Measurements from ENCODE around the gene SIK1.
"Not testable (repeated sequence)": the region's sequence is repeated elsewhere in the genome, so short reads cannot be mapped to it uniquely, and the experiment has no call there.

Gene SIK1

DNA sequence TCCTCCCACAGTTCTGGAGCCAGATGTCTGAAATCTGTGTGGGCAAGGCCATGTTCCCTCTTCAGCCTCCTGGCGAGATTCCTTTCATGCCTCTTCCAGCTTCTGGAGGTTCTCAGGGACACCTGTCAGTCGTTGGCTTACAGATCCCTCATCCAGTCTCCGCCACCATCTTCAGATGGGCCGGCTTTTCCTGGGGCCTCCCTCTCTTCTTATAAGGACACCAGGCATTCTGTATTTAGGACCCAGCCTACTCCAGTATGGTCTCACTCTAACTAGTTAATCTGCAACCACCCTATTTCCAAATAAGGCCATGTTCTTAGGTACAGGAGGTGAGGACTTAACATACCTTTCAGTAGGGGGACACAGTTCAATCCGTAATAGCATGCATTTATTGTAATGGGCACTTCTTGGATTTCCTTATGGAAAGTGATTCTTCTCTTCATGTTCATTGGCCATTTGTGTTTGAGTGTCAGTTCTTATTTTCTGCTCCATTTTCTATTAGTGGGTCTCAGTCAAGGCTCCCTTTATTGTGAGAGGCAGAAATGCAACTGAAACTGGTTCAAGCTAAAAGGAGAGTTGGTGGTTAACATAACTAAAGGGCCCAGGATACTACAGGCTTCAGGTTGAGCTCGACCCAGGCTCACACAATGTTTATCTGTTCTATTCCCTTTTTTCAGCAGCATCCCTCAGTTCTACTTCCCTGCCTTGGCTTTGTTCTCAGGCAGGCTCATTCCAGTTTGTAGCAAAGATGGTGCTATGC, 12.6 kb upstream of the SIK1 start:
- DNase-seq (ENCODE audit: low spot score), result not testable (repeated sequence)

DNA sequence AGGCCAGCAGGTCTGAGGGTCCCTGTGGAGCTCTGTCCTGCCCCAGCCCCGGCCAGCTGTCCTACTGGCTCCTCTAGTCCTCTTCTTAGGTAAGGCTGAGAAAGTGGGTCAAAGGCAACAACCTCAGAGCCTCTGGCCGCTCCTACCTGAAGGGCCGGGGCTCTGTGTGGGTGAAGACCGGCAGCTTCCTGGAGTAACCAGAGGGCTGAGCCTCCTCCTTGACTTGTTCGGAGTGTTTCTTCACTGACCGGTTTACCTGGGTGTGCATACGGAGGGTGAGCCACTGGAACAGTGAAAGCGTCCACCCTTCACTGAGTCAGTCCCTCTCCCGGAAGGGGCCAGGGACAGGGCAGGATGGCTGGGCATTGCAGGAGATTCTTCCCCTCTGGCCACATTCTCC, 9.3 kb upstream of the SIK1 start:
- DNase-seq (ENCODE audit: low spot score), result not testable (repeated sequence)

DNA sequence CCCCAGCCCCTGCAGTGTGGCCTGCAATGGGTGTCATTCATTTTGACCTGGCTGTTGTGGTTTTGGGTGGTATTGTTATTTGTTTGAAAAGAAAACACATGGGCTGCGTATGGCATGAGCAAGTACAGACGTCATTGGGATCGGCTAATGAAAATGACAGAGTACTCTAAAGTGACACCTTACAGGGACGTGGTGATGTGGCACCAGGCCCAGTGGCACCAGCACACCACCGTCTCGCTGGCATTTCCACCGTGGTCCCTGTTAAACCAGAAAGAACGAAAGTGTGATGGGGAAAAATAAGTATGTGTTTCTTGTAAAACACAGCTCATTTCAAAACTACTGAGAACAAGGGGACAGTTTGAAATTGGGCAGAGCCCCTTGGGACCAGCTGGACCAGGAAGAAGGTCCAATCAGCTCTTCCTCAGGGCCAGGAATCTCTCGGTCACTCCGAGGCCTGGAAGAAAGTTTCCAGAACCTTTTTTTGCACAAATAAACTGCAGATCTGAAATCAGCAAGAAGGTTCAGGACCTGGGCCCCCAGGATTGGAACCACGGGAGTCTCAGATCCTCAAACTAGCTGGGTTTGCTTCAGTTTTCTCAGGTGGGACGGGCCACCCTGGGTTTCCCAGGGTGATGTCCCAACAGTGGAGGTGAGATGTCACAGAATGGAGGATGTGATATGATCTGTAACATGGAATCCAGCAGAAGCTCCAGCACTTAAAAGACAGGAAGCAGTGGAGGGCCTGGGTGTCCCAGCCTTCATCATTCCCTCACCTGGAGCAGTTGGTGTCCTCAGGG, 6.6 kb upstream of the SIK1 start:
- not testable (repeated sequence) for DNase-seq (ENCODE audit: low spot score)

DNA sequence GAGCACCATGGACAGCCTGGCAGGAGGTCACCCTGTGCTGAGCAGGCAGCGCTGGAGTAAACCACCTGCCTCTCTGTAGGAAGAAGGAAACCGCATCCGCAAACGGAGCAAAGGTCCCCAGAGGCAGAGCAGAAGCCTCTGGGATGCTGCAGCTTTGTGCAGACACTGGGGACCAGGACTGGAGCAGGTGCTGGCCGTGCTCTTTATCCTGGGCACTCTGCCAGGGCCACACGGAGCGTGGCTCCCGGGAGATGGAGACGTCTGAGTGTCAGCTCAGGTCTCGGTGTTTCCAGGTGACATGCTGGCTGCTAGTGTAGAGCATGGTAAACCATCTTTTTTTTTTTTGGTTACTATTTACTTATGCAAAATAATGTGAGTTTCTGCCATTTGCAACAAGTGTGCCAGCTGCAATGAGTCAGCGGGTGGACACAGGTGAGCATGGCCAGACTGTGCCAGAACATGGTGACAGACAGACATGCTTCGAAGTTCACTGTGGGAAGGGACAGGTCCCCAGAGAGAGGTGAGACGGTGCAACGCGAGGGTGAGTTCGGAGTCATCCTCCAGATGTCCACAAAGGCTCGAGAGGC, 4.0 kb upstream of the SIK1 start:
- not testable (repeated sequence) for DNase-seq (ENCODE audit: low spot score)

DNA sequence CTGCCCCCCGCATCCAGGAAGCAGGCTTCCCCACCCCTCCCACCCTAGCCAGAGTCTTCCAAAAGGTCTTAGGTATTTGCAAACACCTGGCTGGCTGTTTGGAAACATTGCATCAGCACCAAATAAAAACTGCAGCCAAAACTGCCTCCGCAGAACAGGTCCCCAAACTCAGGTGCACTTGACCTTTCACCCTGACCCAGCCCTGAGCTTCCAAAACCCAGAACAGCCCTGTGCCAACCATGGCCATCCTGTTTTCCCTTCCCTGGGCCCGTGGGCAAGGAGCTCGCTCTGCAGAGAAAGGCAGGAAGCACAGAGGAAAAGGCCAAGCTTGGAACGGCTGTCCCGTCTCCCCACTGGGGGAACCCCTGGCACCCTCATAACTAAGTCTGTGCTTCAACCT, 2.0 kb upstream of the SIK1 start:
- DNase-seq (ENCODE audit: low spot score), result not testable (repeated sequence)

DNA sequence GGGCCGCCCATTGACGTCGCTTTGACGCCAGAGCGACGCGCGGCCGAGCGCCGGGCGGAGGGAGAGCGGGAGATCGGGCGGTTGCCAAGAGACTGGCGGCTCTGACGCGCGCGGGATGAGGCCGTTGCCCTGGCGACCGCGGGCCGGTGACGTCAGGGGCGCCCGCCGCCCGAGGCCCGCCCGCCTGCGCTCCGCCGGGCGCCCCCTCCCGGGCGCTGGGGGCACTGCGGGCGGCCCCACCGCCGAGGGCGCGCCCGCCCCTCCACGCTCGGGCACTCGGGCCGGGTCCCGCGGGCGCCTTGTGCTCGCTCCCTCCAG, 270 bp upstream of the SIK1 start:
- DNase-seq (ENCODE audit: low spot score), result not testable (repeated sequence)

DNA sequence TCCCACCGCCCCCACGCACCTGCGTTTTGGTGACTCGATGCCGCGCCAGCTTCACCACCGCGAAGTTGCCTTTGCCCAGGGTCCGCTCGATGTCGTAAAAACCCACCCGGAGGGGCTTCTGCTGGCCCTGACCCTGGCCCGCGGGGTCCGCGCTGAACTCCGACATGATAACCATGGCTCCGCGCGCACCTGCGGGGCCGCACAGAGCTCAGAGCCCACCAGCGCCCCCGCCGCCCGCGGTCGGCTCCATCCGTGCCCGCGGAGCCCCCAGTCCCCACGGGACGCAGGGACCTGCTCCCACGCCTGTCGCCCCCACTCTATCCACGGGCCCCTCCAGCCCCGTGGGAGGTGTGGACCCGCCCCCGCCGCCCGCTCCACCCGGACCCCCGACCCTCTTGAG, 927 bp downstream of the SIK1 start:
- not testable (repeated sequence) for DNase-seq (ENCODE audit: low spot score)

DNA sequence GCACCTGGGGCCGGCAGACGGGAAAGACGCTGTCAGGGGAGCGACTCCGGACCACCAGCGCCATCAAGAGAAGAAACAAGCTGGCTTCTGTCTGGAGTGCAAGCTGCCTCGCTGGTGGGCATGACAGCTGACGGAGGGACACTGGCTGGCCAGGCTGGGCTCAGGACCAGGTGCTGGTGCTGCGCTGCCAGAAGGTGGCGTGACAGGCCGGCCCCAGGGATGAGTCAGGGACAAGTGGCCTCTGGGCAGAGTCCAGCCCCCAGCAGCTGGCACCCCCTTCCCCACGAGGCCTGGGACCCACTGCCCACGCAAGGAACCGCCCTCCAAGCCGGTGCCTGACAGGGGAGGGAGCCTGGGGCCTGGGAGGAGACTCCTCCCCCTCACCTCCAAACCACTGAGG, 7.5 kb downstream of the SIK1 start:
- DNase-seq (ENCODE audit: low spot score), result not testable (repeated sequence)

DNA sequence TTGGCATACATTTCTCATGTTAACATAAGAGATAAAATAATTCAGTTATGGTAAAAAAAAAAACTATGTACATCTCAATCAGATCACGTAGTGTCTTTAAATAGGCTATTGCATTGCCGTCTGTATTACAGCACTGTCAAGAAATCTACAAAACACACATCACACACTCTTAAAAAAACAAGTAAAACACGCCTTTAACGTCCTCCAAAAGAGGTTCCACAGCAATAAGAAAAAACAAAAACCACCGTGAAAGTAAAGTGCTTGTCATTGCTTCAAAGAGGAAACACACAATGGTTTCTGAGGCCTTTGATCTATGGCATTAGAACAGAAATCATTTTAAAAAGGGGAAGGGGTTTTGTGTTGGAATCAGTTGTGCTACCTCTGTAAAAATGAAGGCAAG, 12.4 kb downstream of the SIK1 start:
- not testable (repeated sequence) for DNase-seq (ENCODE audit: low spot score)

DNA sequence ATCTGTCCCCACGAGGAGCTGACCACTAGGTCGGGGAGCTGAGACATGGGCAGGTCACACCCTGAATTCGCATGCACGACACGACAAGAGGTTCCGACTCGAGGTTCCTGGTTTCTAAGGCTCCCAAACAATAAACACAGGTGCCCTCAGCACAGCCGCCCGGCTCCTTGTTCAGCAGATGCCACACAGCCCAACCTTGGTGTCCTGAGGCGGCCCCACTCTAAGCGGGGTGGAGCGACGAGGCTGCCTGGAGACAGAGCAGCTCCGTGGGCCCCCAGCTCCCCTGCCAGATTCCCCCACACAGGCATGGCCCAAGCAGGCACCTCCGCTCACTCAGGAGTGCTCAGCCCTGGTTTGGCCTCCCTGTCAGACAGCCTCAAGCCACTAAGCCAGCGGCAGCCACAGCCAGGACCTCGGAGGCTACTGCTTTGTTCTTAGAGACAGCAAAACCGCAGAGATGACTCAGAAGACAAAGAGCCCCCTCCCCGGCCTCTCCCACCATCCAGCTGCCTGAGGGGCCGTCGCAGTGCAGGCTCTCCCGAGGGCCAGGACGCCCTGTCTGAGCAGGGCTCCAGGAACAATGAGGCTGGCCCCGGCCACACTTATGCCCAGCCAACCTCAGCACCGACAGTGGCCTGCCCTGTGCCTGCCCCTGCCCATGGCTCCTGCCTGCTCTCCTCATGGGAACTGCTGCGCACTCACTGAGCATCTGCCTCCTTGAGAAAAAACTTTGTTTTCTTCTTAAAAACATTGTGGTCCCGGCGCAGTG, 14.7 kb downstream of the SIK1 start:
- not testable (repeated sequence) for DNase-seq (ENCODE audit: low spot score)

DNA sequence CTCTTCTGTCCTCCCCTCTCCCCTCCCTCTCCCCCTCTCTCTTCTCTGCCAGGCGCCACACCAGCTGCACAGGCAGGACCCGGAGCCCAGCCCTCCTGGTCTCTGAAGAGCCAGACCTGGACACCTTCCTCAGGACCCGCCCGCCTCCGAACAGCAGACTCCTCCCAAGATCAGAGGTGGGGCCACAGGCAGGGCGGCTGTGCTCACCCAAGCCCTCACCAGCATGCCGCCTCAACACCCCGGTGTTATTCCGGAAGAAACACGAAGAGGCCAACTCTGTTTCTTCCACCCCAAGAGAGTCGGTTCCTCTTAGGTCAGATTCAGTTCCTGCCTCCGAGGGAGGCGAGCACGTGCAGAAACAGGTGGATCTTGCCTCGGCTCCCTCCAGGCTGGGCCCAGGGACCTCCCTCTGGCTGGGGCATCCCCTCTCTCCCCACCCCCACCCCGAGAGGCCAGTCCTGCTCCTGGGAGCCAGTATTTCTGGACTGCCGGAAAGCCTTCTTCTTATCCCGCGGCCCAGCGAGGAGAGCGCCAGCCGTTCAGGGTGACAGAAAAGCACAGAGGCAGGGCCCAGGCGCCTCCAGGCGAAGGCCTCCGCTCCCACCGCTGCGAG, 16.4 kb downstream of the SIK1 start:
- DNase-seq (ENCODE audit: low spot score), result not testable (repeated sequence)

DNA sequence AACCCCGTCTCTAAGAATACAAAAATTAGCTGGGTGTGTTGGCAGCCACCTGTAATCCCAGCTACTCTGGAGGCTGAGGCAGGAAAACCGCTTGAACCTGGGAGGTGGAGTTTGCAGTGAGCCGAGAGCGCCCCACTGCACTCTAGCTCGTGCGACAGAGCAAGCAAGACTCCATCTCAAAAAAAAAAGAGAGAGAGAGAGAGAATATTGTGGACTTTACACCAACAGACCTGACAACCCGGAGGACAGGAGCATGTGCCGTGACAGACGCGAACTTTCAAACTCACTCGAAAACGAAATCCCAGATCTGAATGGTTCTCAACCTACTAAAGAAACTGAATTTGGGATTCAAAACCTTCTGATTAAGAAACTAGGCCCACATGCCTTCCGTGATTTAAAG, 19.8 kb downstream of the SIK1 start:
- DNase-seq (ENCODE audit: low spot score), result not testable (repeated sequence)

DNA sequence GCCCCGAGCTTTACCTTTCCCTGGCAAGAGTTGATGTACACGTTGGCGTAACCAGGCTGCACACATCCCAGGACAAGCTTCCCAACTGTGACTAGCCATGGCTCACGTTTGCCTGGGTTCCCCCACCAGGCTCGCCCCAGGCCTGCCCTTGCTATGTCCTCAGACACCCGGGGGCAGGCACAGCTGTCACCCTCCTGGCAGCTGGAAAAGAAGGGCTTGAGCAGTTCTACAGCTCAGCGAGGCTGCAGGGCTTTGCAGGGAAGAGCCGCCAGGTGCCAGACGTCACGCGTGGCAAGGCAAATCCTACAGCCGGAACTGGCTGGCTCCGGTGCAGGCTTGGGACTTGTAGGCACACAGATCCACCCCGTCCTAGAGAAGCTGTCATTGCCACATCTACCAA, 22.5 kb downstream of the SIK1 start:
- not testable (repeated sequence) for DNase-seq (ENCODE audit: low spot score)

DNA sequence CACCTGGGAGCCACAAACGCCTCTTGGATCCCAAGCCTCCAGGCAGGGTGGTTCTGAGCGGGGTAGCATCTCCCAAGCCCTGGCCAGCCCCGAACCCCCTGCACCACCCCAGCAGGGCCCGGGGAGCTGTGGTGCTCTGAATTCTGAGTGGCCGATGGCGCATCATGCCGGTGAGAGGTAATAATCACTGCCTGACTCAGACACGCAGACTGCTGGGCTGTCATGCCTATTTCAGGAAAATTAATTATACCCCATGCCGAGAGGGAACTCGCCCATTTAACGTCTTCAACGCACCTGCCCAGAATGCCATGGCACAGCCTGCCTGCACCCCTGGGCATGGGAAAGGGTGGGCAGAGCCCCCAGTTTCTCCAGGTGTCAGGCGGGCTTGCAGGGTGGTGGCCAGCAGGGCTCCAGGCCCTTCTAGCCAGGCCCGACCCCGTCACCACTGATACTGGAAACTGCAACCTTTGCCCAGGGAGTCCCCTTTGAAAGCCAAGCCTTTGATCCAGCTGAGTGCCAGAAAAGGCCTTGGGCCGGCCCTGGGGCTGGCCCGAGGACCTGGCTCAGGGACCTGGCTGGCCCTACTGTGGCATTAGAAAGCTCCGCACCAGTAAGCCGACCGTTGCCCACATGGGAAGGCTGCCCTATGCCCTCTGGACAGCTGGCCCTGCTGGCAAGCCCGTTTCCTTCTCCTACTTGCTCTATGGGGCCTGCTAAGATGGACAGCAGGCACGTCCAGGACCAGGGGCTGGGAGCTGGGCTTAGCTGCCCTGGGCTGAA, 23.1 kb downstream of the SIK1 start:
- DNase-seq (ENCODE audit: low spot score), result not testable (repeated sequence)

DNA sequence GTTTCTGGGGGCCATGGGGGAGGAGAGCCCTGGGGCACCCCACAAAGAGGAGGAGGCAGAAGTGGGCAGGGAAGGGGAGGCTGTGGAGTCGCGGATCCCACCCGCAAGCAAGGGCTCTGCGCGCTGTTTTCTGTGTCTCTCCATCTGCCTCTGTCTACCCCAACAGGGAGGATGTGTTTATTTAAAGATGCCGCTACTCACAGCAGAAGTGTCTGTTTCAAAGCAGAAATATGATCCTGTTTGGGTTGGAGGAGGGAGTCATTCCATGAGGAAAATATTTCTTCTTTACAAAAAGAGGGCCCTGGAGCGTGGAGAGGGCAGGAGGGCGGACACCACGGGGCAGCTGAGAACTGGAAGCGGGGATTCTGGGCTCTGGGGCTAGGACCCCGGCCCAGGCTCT, 25.8 kb downstream of the SIK1 start:
- DNase-seq (ENCODE audit: low spot score), result not testable (repeated sequence)

DNA sequence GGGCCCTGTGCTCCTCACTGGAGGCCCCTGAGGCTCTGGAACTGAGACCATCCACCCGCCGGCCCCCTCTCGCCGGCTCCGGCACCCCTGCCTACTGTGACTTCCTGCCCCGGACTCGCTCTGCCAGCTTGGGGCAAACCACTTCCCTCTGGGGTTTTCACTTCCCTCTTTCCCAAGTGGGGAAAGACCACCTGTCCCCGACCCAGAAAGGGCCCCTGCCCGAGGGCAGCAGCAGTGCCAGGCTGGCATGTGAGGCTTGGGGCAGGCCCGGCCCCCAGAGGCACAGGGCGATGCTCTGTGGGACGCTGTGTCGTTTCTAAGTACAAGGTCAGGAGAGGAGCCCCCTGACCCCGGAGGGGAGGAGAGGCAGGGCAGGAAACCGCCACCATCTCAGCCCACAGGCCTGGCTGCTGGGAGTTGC, 27.3 kb downstream of the SIK1 start:
- not testable (repeated sequence) for DNase-seq (ENCODE audit: low spot score)

DNA sequence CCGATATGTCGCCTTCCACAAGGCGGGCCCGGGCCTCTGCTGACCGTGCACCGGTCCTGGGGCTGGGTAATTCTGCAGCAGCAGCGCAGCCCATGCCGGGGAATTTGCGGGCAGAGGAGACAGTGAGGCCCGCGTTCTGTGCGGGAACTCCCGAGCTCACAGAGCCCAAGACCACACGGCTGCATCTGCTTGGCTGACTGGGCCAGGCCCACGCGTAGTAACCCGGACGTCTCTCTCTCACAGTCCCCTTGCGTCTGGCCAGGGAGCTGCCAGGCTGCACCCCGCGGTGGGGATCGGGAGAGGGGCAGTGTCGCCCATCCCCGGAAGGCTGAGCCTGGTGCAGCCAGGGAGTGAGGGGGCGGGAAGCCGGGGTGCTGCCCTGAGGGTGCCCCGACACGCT, 27.8 kb downstream of the SIK1 start:
- not testable (repeated sequence) for DNase-seq (ENCODE audit: low spot score)

DNA sequence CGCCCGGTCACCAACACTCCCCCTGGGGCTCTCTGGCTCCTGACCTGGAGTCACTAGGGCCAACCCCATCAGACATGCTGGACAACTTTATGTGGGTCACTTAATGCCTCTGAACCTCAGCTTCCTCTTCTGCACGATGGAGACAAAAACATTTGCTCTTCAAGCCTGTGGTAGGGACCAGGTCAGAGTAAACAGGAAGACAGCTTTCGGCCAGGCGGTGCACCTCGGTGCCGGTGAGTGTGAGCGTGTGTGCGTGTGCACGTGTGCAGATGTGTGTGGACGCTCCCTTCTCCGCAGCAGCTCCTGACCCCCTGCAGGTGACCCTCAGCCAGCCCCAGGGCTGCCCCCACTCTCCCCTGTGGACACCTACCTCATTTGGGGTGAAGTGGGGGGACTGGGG, 28.4 kb downstream of the SIK1 start:
- DNase-seq (ENCODE audit: low spot score), result not testable (repeated sequence)

DNA sequence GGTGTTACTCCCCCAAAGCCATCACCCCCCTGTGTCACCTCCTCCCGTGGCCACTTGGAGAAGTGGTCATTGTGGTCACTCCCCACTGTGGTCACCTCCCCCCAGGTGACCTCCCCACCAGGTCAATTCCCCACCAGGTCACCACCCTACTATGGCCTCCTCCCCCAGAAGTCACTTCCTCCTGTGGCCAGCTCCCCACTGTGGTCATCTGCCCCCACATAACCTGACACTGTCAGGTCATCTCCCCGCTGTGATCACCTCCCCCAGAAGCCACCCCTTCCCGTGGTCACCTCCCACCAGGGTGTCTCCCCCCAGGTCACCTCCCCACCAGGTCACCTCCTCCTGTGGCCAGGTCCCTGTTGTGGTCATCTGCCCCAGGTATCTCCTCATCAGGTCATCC, 28.9 kb downstream of the SIK1 start:
- not testable (repeated sequence) for DNase-seq (ENCODE audit: low spot score)

DNA sequence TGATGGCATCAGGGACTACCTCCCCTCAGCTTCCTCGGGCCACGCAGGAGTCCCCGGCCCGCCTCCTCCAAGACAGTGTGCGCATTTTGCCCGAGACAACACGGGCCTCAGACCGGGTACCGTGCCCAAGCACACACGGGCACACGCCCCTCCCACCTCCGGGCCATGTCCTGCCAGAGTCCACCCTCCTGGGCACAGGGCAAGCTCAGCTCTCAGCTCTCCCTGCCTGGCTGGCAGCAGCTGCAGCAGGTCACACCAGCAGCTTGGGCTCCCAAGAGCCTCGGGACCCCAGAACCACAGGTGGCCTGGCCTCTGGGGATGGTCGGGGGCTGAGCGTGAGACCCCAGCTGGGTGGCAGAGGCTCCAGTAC, 29.5 kb downstream of the SIK1 start:
- DNase-seq (ENCODE audit: low spot score), result not testable (repeated sequence)
